B cell (primary cell): ENCODE results near the gene USP9X.

Source experiments
- CTCF ChIP-seq: fragments of 200-600 bp; IDR thresholded peaks from one replicate; pipeline ENCODE4 v1.8.0; 2022; ENCODE audit warnings: antibody characterized with exemption, mild to moderate bottlenecking
- EZH2 ChIP-seq: IDR thresholded peaks from 2 replicates; pipeline ENCODE4 v1.6.1; 2012; ENCODE audit warnings: borderline replicate concordance, low read depth, mild to moderate bottlenecking, moderate library complexity, low read length; ENCODE audit not compliant: insufficient read depth, poor library complexity, severe bottlenecking

DNA sequence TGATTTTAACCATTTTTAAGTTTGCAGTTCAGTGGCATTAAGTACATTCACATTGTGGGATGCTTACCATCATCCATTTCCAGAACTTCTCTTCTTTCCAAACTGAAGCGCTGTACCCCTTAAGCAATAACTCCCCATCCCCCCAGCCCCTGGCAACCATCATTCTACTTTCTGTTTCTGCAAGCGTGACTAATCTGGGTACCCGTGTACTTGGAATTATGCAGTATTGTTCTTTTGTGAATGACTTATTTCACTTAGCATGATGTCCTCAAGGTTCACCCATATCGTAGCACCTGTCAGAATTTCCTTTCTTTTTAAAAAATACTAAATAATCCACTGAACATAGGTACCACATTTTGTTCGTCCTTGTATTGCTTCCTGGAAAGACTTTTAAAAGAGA lies 32.9 kb downstream of the USP9X start:
- TF ChIP-seq EZH2 (no peak), CTCF (no peak)
